ENCODE results near the gene E2F2.

Gene E2F2

DNA sequence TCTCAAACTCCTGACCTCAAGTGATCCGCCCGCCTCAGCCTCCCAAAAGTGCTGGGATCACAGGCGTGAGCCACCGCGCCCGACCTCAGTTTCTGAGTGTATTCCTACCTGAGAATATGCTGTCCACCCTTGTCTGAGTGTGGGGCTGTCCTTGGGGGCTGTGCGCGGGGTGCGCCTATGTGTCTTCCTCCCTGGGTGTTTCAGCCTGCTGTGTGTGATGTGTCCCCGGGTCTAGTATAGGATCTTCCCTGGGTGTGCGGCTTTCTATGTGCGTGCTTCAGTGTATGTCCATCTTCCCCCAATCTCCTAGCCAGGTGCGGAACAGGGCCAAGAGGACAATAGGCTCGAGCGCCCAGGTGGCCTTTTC lies 36.6 kb upstream of the E2F2 start:
- Mint-ChIP-seq H3K4me3 (peak overlapping the region; percentile 62), H3K36me3 (peaks cover 4% of the 10 kb centered on the region), H3K9me3 (no peaks in the 10 kb centered on the region), H3K27ac (no peak overlapping the region), H3K4me1 (peaks cover 8% of the 10 kb centered on the region)
- ATAC-seq (no peak), DNase-seq (ENCODE audit: low spot score in 2 of 2) (no peak)

DNA sequence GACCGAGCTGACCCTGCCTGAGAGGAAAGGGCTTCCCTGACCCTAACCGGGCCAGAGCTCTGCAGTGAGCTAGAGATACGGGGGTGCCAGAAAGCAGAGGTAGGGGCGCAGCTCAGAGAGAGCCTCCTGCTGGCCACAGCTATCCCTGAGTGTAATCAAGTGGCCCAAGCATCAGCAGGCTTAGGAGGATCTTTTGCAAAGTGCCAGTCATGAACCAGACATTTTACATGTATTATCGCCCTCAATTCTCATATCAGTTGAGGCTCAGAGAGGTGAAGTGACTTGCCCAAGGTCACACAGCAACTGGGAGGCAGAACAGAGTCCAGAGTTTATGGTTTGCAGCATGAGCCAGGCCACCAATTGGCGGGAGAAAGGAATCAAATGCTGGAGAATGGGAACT lies 35.3 kb upstream of the E2F2 start:
- H3K4me3 Mint-ChIP-seq = no peak overlapping the region
- ATAC-seq = no peak
- H3K27ac Mint-ChIP-seq = no peak overlapping the region

DNA sequence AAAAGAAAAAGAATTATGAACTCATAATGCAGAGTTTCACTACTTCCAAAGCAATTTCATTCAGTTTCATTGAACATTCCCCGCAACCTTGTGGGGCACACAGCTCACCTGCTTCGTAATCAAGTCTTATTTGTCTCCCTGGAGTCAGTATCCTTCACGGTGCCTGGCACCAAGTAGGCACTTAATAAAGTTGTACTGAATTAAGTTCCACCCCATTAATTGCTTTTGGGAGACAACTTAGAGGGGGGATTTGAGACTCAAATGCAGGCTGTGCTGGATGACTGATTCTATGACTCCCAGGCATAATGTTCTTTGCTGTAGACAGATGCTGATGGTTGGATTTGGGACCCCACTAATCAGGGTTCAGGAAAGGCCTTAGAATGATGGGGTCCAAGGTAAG lies 34.7 kb upstream of the E2F2 start:
- DNase-seq (ENCODE audit: low spot score in 2 of 2) (no peak), ATAC-seq (no peak)
- no peak overlapping the region for H3K27ac Mint-ChIP-seq
- H3K4me3 Mint-ChIP-seq = no peak overlapping the region
- H3K36me3 Mint-ChIP-seq = peaks cover 4% of the 10 kb centered on the region
- no peaks in the 10 kb centered on the region for H3K9me3 Mint-ChIP-seq
- H3K4me1 Mint-ChIP-seq = peaks cover 8% of the 10 kb centered on the region

More for the DNA sequence above, 35.3 kb upstream of the E2F2 start:
- no peak for DNase-seq (ENCODE audit: low spot score in 2 of 2)
- peaks cover 8% of the 10 kb centered on the region for H3K4me1 Mint-ChIP-seq
- peaks cover 4% of the 10 kb centered on the region for H3K36me3 Mint-ChIP-seq
- no peaks in the 10 kb centered on the region for H3K9me3 Mint-ChIP-seq

DNA sequence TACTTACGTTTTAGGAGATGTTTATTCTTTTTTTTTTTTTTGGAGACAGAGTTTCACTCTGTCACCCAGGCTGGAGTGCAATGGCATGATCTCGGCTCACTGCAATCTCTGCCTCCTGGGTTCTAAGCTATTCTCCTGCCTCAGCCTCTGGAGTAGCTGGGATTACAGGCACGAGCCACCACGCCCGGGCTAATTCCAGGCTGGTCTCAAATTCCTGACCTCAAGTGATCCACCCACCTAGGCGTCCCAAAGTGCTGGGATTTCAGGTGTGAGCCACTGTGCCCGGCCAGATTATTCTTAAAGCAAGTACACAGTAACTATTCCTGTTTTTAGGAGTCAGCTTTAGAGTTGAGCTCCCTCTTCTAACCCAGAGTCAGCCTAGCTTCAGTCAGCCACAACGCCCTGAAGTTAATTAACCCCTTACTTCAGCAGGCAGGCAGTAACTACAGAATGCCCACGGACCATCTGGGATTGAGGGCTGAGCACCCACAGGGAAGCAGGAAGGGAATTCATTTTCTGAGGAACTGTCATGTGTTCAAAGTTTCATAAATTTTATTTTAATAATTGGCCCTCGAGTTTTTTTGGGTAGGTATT lies 33.6 kb upstream of the E2F2 start:
- no peaks in the 10 kb centered on the region for H3K9me3 Mint-ChIP-seq
- no peak overlapping the region for H3K4me3 Mint-ChIP-seq
- no peak overlapping the region for H3K27ac Mint-ChIP-seq
- DNase-seq (ENCODE audit: low spot score in 2 of 2) (no peak), ATAC-seq (no peak)
- H3K36me3 Mint-ChIP-seq = peaks cover 4% of the 10 kb centered on the region
- peaks cover 8% of the 10 kb centered on the region for H3K4me1 Mint-ChIP-seq

DNA sequence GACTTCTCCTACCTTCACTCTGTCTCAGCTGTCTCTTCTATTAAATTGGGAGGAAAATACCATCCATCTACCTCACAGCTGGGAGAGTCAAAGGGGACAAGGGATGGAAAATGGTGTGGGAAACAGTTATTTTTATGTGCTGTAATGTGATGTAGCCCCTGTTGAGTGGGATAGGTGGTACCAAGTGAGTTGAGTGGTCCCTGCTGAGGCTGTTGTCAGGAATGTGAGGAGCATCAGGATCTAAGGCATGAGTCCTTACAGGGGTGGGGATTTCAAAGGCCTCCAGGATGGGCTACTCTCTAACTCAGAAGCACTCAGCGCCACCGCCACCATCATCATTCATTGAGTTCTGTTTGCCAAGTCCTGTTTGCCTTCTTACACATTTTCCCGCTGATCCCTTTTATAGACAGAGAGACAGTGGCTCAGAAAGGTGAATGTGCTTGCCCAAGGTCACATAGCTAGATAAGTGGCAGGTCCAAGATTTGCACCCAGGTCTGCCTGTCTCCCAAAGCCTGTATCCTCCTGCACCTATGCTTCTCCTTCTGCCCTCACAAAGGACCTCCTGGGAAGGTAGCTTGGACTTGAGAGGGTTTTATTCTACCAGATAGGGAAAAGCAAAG lies 32.8 kb upstream of the E2F2 start:
- peaks cover 4% of the 10 kb centered on the region for H3K36me3 Mint-ChIP-seq
- peaks cover 10% of the 10 kb centered on the region for H3K4me1 Mint-ChIP-seq
- ATAC-seq (no peak), DNase-seq (ENCODE audit: low spot score in 2 of 2) (no peak)
- H3K27ac Mint-ChIP-seq = no peak overlapping the region
- no peak overlapping the region for H3K4me3 Mint-ChIP-seq
- H3K9me3 Mint-ChIP-seq = no peaks in the 10 kb centered on the region

DNA sequence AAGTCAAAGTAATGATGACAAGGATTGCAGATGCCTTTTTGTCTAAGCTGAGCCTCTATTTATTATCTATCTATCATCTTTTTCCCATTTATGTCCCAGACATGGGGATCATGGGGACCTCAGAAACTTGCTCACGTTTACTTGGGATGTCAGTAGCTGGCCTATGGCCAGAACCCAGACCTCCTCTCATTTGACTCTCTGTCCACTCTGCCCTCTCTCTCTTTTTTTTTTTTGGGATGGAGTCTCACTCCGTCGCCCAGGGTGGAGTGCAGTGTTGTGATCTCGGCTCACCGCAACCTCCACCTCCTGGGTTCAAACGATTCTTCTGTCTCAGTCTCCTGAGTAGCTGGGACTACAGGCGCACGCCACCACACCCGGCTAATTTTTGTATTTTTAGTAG lies 32.0 kb upstream of the E2F2 start:
- peaks cover 4% of the 10 kb centered on the region for H3K36me3 Mint-ChIP-seq
- no peak overlapping the region for H3K4me3 Mint-ChIP-seq
- H3K4me1 Mint-ChIP-seq = peaks cover 12% of the 10 kb centered on the region
- no peaks in the 10 kb centered on the region for H3K9me3 Mint-ChIP-seq
- no peak for DNase-seq (ENCODE audit: low spot score in 2 of 2)
- no peak for ATAC-seq
- no peak overlapping the region for H3K27ac Mint-ChIP-seq

DNA sequence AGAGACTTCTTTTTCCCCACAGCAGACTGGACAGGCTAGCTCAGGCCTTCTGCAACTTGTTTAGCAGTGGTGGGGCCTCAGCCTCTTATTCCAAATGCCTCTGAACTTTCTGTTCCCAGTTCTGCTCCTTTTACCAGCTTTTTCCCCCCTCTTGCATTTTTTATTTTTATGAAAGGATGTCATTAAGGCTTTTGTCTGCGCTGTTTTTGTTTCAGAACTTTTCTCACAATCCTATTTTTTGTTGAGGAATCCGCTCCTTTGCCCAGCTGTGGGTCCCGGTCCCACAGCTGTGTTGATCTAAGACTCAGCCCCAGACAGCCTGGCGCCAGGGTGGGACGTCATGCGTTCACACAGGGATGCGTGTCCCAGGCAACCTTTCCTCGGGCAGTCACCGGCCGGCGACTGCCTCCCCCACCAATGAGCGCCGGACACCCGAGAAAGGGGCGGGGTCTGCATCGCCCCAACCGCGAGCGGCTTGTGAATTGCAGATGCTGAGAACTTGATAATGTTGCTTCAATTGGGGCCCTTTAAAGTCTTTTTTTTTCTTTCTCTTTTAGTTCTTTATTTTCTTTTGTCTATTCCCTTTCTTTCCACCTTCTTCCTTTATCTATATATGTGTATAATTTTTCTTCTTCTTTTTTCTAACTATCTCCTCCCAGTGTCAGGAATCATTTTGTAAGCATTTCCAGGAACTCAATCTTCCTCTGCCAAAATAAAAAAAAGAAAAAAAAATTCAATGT lies 31.3 kb upstream of the E2F2 start:
- Mint-ChIP-seq H3K9me3 (no peaks in the 10 kb centered on the region), H3K4me3 (no peak overlapping the region), H3K4me1 (peaks cover 18% of the 10 kb centered on the region), H3K27ac (no peak overlapping the region), H3K36me3 (peaks cover 4% of the 10 kb centered on the region)
- DNase-seq (ENCODE audit: low spot score in 2 of 2) (no peak), ATAC-seq (no peak)

DNA sequence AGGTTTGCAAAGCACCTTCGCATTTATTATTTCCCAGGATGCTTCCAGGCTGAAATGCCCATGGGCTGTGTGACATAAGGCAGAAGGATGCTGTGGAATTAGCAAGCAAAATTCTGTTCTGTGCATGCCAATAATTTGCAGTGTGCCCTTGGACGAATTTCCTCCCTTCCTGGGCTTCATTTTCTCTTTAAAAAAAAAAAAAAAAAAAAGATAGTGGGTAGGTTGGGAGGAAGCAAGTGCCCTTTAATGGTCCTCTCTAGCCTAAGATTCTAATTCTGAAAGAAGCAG lies 30.7 kb upstream of the E2F2 start:
- ATAC-seq = no peak
- H3K27ac Mint-ChIP-seq = no peak overlapping the region
- DNase-seq (ENCODE audit: low spot score in 2 of 2) = no peak
- H3K4me1 Mint-ChIP-seq = peaks cover 18% of the 10 kb centered on the region
- H3K9me3 Mint-ChIP-seq = no peaks in the 10 kb centered on the region
- H3K36me3 Mint-ChIP-seq = peaks cover 4% of the 10 kb centered on the region
- no peak overlapping the region for H3K4me3 Mint-ChIP-seq

DNA sequence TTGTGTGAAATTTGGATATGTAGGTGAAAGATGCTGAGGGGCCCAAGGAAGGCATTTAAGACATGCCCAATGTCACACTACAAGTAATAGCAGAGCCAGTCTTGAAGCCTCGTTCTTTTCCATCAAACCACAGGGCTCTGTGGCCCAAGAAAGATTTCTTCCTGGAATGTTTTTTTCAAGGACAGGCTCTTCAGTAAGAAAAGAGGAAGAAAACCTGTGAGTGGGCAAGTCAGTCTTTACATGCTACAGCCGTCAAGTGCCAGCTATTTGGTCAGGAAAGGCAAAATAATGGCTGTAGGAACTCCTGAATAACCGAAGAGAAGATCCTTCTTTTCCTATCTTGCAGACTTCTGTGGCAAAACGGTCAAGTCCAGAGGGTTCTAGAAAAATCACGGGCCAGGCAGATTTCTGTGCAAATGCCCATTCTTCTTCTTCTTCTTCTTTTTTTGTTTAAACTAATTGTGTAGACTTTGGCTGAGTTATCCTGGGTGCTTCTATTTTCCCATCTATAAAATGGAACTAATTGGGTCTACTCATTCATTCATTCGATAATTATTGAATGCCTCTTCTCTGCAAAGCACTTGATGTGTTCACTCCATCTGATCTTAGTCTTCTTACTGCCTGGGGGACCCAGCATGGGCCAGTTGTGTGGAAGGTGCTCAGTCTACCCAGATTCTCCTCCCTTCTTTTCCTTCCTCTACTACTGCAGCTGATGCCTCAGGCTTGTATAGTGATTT lies 30.2 kb upstream of the E2F2 start:
- DNase-seq (ENCODE audit: low spot score in 2 of 2) (no peak), ATAC-seq (no peak)
- Mint-ChIP-seq H3K27ac (no peak overlapping the region), H3K4me3 (no peak overlapping the region), H3K4me1 (peaks cover 18% of the 10 kb centered on the region), H3K36me3 (peaks cover 4% of the 10 kb centered on the region), H3K9me3 (no peaks in the 10 kb centered on the region)

DNA sequence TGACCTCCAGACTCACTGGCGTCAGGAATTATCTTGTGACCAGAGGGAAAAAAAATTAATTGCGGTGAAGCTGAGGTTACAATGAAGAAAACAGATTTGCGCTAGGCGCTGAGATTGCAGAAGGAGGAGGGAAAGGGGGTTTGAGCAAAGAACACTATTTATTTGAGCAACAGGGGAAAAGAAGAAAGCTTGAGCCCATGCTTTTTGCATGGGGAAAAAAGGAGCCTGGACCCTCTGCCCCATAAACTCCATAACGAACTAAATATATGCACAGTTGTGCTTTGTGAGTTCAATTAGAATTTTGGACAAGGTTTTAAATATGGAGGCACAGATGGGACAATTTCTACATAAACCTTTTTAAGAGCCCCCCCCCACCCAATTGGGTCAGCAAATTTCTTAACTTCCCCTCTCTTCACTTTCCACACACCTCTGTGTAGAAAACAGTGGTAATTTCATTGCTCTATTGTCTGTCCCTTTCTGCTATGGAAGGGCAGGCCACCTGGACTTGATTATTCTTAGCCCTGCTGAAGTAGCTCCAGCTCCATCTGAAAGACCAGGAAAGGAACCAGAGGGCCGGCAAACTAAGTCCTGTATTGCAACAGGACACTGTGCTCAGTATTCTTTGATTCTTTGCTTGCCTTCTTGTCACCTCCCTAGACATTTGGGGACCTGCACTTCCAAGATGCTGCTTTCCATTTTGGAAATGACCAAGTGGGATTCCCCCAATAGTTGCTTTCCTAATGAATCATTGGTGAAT lies 29.1 kb upstream of the E2F2 start:
- peaks cover 24% of the 10 kb centered on the region for H3K4me1 Mint-ChIP-seq

DNA sequence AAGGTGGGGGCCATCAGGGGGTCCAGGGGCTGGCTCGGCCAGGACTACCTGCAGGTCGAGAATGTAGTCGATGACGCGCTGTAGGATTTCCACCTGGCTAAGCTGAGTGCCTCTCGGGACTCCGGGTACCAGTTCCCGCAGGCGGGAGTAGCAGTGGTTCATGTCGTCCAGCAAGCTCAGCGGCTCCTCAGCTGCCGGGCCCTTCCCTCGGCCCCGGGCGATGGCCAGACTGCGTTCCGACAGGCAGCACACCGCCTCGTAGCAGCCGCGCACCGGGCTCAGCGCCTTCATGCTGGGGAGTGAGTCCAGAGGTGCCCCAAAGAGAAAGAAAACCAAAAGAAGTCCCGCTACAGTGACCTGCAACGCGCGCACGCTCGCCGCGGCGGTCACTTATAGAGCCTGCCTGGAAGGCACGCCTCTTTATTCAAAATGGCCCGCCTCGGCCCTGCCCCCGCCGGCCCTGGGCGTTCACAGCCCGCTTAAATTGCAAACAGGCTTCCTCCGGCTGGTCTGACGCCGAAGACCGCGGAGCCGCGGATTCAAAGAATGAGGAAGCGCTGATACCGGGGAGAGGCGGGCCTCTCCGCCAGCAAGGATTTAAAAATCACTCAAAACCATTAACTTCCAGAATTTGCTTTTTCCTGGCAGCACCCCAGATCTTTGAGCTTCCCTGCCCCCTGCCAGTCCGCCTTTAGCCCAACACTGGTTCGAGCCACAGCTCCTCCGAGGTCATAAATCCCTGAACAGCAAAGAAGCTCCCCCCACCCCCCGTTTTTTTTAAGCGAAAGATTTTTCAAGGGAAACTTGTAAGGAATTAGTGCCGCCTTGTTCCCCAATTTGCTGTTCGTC lies 28.3 kb upstream of the E2F2 start, which contains the start of gene ID3:
Gene ID3 (minus strand): TSS at position 366 of the 849 bp plus-strand sequence. CDS start 75 bp downstream, at position 291.
- peak; percentile 88 for ATAC-seq
- DNase-seq (ENCODE audit: low spot score in 2 of 2) = peak; percentile 82 to 91
- H3K4me3 Mint-ChIP-seq = peak within 1 kb of the TSS; percentile 89
- no peaks in the 10 kb centered on the region for H3K9me3 Mint-ChIP-seq
- peak within 1 kb of the TSS; percentile 54 for H3K27ac Mint-ChIP-seq
- H3K4me1 Mint-ChIP-seq = peaks cover 26% of the 10 kb centered on the region
- peaks cover 4% of the 10 kb centered on the region for H3K36me3 Mint-ChIP-seq

More for the DNA sequence above, 29.1 kb upstream of the E2F2 start:
- peak overlapping the region; percentile 54 for H3K27ac Mint-ChIP-seq
- DNase-seq (ENCODE audit: low spot score in 2 of 2) = no peak
- no peaks in the 10 kb centered on the region for H3K9me3 Mint-ChIP-seq
- H3K4me3 Mint-ChIP-seq = peak overlapping the region; percentile 89
- no peak for ATAC-seq
- peaks cover 4% of the 10 kb centered on the region for H3K36me3 Mint-ChIP-seq

DNA sequence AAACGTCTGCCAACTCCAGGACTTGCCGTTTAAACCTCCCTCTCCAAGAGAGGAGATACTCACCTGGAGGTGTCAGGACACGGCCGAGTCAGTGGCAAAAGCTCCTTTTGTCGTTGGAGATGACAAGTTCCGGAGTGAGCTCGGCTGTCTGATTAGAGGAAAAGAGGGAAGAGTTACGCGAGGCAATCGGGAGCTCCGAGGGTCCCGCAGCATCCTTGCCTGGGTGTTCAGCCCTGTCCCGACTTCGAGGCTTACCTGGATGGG lies 27.8 kb upstream of the E2F2 start:
- no peak for DNase-seq (ENCODE audit: low spot score in 2 of 2)
- Mint-ChIP-seq H3K4me1 (peaks cover 32% of the 10 kb centered on the region), H3K4me3 (peak overlapping the region; percentile 89), H3K9me3 (no peaks in the 10 kb centered on the region), H3K36me3 (peaks cover 4% of the 10 kb centered on the region), H3K27ac (no peak overlapping the region)
- no peak for ATAC-seq

DNA sequence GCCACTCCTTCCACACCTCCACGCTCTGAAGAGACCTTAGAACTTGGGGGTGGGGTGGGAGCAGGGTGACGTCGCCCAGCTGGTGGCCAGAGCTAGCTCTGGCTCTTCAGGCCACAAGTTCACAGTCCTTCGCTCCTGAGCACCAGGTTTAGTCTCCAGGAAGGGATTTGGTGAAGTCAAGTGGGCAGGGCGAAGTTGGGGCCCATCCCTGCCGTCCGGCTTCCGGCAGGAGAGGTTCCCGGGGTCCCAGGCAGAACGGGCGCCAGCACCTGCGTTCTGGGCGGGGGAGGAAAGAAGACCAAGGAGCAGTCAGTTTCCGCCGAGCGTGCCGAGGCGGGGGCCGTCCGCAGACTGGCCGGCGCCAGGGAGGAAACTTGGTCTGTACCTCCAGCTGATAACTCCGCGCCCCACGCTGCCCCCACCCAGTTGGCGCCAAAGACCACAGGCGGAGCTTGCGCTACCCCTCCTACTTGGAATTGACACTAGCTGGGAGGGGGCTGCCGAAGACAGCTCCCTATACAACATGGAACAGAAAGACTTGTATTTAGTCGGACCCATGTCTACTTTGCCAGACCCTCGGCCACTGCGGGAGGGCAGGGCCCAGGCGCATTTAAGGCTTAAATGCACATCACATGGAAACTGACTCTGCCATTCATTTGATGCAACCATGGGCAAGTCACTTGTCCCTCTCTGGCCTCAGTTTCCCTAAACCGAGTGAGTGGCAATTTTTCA lies 27.3 kb upstream of the E2F2 start:
- peak in 1 of 2 donors; percentile 64 for DNase-seq (ENCODE audit: low spot score in 2 of 2)
- H3K27ac Mint-ChIP-seq = peak overlapping the region; percentile 23
- ATAC-seq = no peak

More for the DNA sequence above, 27.3 kb upstream of the E2F2 start:
- H3K36me3 Mint-ChIP-seq = peaks cover 4% of the 10 kb centered on the region
- H3K4me3 Mint-ChIP-seq = peak overlapping the region; percentile 89
- peaks cover 37% of the 10 kb centered on the region for H3K4me1 Mint-ChIP-seq
- H3K9me3 Mint-ChIP-seq = no peaks in the 10 kb centered on the region
